Adrenal gland (tissue), 5 donors: Measurements from ENCODE around the gene TMEM151B.

Experiments
- POLR2A ChIP-seq, 2 donors: fragments of 450-650 bp; IDR thresholded peaks; one replicate each; pipeline ENCODE4 v1.6.1; 2017; ENCODE audit warnings: antibody characterized with exemption in 2 of 2, mild to moderate bottlenecking in 2 of 2, moderate library complexity in 1 of 2
- TF ChIP-seq, protein P1 (sequence below), 6 experiments: fragments of 450-650 bp in 4 of 6; fragments of 200-600 bp in 2 of 6; sonication (generic) in 1 of 6; IDR thresholded peaks; 1 replicate in 5 of 6; 2 replicates in 1 of 6; pipeline versions ENCODE4 v1.5.1 to v1.8.0; 2016 to 2021; ENCODE audit warnings: antibody characterized with exemption in 6 of 6, mild to moderate bottlenecking in 2 of 6, moderate library complexity in 1 of 6
- donor health status: DM: no; HTN: no; CAD: no.

DNA sequence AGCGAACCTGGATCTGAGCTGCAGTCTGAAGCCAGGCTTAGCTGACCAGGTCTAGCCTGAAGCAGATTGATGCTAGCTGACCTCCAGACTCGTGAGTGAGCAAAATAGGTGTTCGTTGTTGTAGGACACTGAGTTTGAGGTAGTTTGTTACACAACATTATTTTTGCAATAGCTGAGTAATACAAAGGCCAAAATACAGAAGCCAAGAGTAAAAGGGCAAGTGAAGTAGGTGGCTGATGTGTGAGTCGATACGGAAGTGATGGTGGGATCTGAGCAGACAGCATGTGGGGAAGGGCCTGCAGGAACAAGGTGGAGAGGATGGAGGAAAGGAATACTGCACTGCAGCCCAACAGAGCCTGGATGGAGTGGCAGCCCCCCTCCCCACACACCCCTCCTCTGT lies 63.7 kb downstream of the TMEM151B start:
- no peak for TF ChIP-seq POLR2A (IDR thresholded peaks at IDR 0.05)
- TF ChIP-seq, protein P1, sequence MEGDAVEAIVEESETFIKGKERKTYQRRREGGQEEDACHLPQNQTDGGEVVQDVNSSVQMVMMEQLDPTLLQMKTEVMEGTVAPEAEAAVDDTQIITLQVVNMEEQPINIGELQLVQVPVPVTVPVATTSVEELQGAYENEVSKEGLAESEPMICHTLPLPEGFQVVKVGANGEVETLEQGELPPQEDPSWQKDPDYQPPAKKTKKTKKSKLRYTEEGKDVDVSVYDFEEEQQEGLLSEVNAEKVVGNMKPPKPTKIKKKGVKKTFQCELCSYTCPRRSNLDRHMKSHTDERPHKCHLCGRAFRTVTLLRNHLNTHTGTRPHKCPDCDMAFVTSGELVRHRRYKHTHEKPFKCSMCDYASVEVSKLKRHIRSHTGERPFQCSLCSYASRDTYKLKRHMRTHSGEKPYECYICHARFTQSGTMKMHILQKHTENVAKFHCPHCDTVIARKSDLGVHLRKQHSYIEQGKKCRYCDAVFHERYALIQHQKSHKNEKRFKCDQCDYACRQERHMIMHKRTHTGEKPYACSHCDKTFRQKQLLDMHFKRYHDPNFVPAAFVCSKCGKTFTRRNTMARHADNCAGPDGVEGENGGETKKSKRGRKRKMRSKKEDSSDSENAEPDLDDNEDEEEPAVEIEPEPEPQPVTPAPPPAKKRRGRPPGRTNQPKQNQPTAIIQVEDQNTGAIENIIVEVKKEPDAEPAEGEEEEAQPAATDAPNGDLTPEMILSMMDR (IDR thresholded peaks at IDR 0.05), result no peak
